Central memory CD8-positive, alpha-beta T cell (primary cell): ENCODE results near the gene EFNA3.
A peak's percentile ranks its signal among the peaks of the same experiment; 100 is the strongest.

Experiments
- ATAC-seq: fragments of 150-1000 bp; cut with Tn5 transposase; replicated peaks from 2 replicates; pipeline ENCODE4 v1.10.0; 2022; ENCODE audit warnings: mild to moderate bottlenecking, moderate FRiP score, moderate number of reproducible peaks; ENCODE audit not compliant: poor library complexity, severe bottlenecking; ENCODE audit errors: extremely low read depth
- DNase-seq, 2 donors: peaks; one replicate each; pipeline ENCODE4 v3.0.0; 2021; ENCODE audit warnings: low spot score in 2 of 2
- H3K27ac Mint-ChIP-seq: one replicate; pipeline ENCODE4 v1.8.0; 2022; ENCODE audit warnings: low read depth, mild to moderate bottlenecking, moderate library complexity, mixed read lengths
- H3K27me3 Mint-ChIP-seq: one replicate; pipeline ENCODE4 v1.8.0; 2022; ENCODE audit warnings: mixed read lengths
- H3K36me3 Mint-ChIP-seq: one replicate; pipeline ENCODE4 v1.8.0; 2022; ENCODE audit warnings: mild to moderate bottlenecking, moderate library complexity, mixed read lengths; ENCODE audit not compliant: insufficient read depth
- H3K4me1 Mint-ChIP-seq: one replicate; pipeline ENCODE4 v1.8.0; 2022; ENCODE audit warnings: mixed read lengths
- H3K4me3 Mint-ChIP-seq: one replicate; pipeline ENCODE4 v1.8.0; 2022; ENCODE audit warnings: mild to moderate bottlenecking, moderate library complexity, mixed read lengths
- H3K9me3 Mint-ChIP-seq: one replicate; pipeline ENCODE4 v1.8.0; 2022; ENCODE audit warnings: mixed read lengths

EFNA3 gene

GRCh38 chr1:155086128-155086741 is 7.6 kb downstream of the EFNA3 start:
- peaks cover 45% of the 10 kb centered on the region for H3K4me1 Mint-ChIP-seq
- ATAC-seq, result peak; percentile 21
- peak overlapping the region; percentile 78 for H3K27ac Mint-ChIP-seq
- H3K36me3 Mint-ChIP-seq, result peaks cover 15% of the 10 kb centered on the region
- peak overlapping the region; percentile 89 for H3K4me3 Mint-ChIP-seq
- DNase-seq, result peak; percentile 74 to 88
- no peaks in the 10 kb centered on the region for H3K9me3 Mint-ChIP-seq
- peaks cover 33% of the 10 kb centered on the region for H3K27me3 Mint-ChIP-seq

- no peaks in the 10 kb centered on the region for H3K9me3 Mint-ChIP-seq
- H3K4me3 Mint-ChIP-seq, result peak overlapping the region; percentile 18
- H3K36me3 Mint-ChIP-seq, result peaks cover 14% of the 10 kb centered on the region
- no peak overlapping the region for H3K27ac Mint-ChIP-seq
- H3K4me1 Mint-ChIP-seq, result peaks cover 41% of the 10 kb centered on the region
- no peak for ATAC-seq
- no peak for DNase-seq
- peaks cover 25% of the 10 kb centered on the region for H3K27me3 Mint-ChIP-seq
Observed at GRCh38 chr1:155086856-155087535, 8.4 kb downstream of the EFNA3 start.

- Mint-ChIP-seq H3K9me3 (no peaks in the 10 kb centered on the region), H3K27ac (no peak overlapping the region), H3K4me1 (peaks cover 5% of the 10 kb centered on the region), H3K36me3 (peaks cover 3% of the 10 kb centered on the region), H3K27me3 (peaks cover 15% of the 10 kb centered on the region), H3K4me3 (no peak overlapping the region)
- DNase-seq (peak; percentile 57 to 77), ATAC-seq (no peak)
Observed at GRCh38 chr1:155091071-155092051, 12.7 kb downstream of the EFNA3 start.

GRCh38 chr1:155092131-155092530 is 13.5 kb downstream of the EFNA3 start:
- H3K27ac Mint-ChIP-seq, result no peak overlapping the region
- H3K9me3 Mint-ChIP-seq, result no peaks in the 10 kb centered on the region
- no peak for ATAC-seq
- peaks cover 16% of the 10 kb centered on the region for H3K27me3 Mint-ChIP-seq
- H3K36me3 Mint-ChIP-seq, result peaks cover 2% of the 10 kb centered on the region
- H3K4me1 Mint-ChIP-seq, result peaks cover 5% of the 10 kb centered on the region
- no peak overlapping the region for H3K4me3 Mint-ChIP-seq
- DNase-seq, result no peak

GRCh38 chr1:155092641-155093040 is 14.0 kb downstream of the EFNA3 start:
- ATAC-seq, result no peak
- Mint-ChIP-seq H3K4me1 (peaks cover 5% of the 10 kb centered on the region), H3K27ac (no peak overlapping the region), H3K36me3 (peaks cover 2% of the 10 kb centered on the region), H3K27me3 (peaks cover 16% of the 10 kb centered on the region), H3K9me3 (no peaks in the 10 kb centered on the region), H3K4me3 (no peak overlapping the region)
- no peak for DNase-seq

- ATAC-seq (no peak), DNase-seq (no peak)
- peaks cover 16% of the 10 kb centered on the region for H3K27me3 Mint-ChIP-seq
- peaks cover 1% of the 10 kb centered on the region for H3K36me3 Mint-ChIP-seq
- no peaks in the 10 kb centered on the region for H3K9me3 Mint-ChIP-seq
- H3K4me3 Mint-ChIP-seq, result no peak overlapping the region
- H3K27ac Mint-ChIP-seq, result no peak overlapping the region
- H3K4me1 Mint-ChIP-seq, result peaks cover 5% of the 10 kb centered on the region
Observed at GRCh38 chr1:155093911-155094621, 15.4 kb downstream of the EFNA3 start.

GRCh38 chr1:155094622-155094948 is 15.9 kb downstream of the EFNA3 start:
- Mint-ChIP-seq H3K27ac (no peak overlapping the region), H3K4me3 (no peak overlapping the region), H3K4me1 (peaks cover 5% of the 10 kb centered on the region), H3K9me3 (no peaks in the 10 kb centered on the region), H3K27me3 (peaks cover 16% of the 10 kb centered on the region), H3K36me3 (peaks cover 1% of the 10 kb centered on the region)
- no peak for DNase-seq
- peak; percentile 24 for ATAC-seq

GRCh38 chr1:155099331-155099730 is 20.7 kb downstream of the EFNA3 start:
- no peak for ATAC-seq
- Mint-ChIP-seq H3K27me3 (peaks cover 16% of the 10 kb centered on the region), H3K9me3 (no peaks in the 10 kb centered on the region), H3K4me1 (no peaks in the 10 kb centered on the region), H3K4me3 (no peak overlapping the region), H3K36me3 (no peaks in the 10 kb centered on the region), H3K27ac (no peak overlapping the region)
- DNase-seq, result no peak

- H3K27ac Mint-ChIP-seq, result no peak overlapping the region
- no peaks in the 10 kb centered on the region for H3K9me3 Mint-ChIP-seq
- H3K36me3 Mint-ChIP-seq, result no peaks in the 10 kb centered on the region
- ATAC-seq (no peak), DNase-seq (no peak)
- H3K27me3 Mint-ChIP-seq, result peaks cover 10% of the 10 kb centered on the region
- no peaks in the 10 kb centered on the region for H3K4me1 Mint-ChIP-seq
- H3K4me3 Mint-ChIP-seq, result no peak overlapping the region
Observed at GRCh38 chr1:155103325-155103724, 24.7 kb downstream of the EFNA3 start.

GRCh38 chr1:155104605-155105534 is 26.2 kb downstream of the EFNA3 start:
- no peak overlapping the region for H3K4me3 Mint-ChIP-seq
- no peak for DNase-seq
- no peaks in the 10 kb centered on the region for H3K4me1 Mint-ChIP-seq
- no peak overlapping the region for H3K27ac Mint-ChIP-seq
- H3K9me3 Mint-ChIP-seq, result no peaks in the 10 kb centered on the region
- peaks cover 10% of the 10 kb centered on the region for H3K27me3 Mint-ChIP-seq
- ATAC-seq, result no peak
- no peaks in the 10 kb centered on the region for H3K36me3 Mint-ChIP-seq

GRCh38 chr1:155105604-155106011 is 27.0 kb downstream of the EFNA3 start:
- DNase-seq (no peak), ATAC-seq (no peak)
- Mint-ChIP-seq H3K9me3 (no peaks in the 10 kb centered on the region), H3K27me3 (peaks cover 10% of the 10 kb centered on the region), H3K4me3 (no peak overlapping the region), H3K27ac (no peak overlapping the region), H3K4me1 (no peaks in the 10 kb centered on the region), H3K36me3 (no peaks in the 10 kb centered on the region)
